ENCODE data around the gene LRMDA.

Gene LRMDA

DNA sequence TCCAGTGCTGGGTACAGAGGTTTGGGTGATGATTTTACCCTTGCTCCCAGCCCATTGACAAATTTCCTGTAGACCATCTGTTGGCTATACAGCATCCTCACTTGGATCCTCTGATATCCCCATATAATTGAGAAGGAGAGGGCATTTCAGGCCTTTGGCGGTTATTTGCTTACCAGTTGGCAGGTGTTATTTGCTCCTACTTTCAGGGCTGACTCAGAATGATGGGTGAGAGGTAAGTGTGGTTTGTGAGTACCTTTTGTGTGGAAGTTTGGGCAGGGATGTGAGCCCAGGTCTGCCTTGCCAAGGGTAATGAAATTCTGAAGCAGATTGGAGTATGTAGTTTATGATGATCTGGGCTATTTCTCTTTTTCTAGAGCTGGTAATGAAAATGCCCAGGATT lies 93.6 kb downstream of the LRMDA start:
- Histone ChIP-seq H3K9me3 (ENCODE audit: control insufficient read depth, insufficient read depth, low read depth, low read length) (no peaks in the 10 kb centered on the region), H3K4me1 (ENCODE audit: control insufficient read depth, insufficient read depth, low read length) (no peaks in the 10 kb centered on the region), H3K36me3 (ENCODE audit: control insufficient read depth in 2 of 2, insufficient read depth in 1 of 2, low read length in 2 of 2) (no peaks in the 10 kb centered on the region; a peak in 1 of 3 replicates), H3K4me3 (ENCODE audit: low read depth, low read length) (no peak overlapping the region), H3K27ac (ENCODE audit: extremely low read depth, low read depth, low read length) (no peak overlapping the region)
- ChIA-PET CTCF (no interaction called here), POLR2A (no interaction called here)
- TF ChIP-seq KLF7 (tag by site-specific recombination; IDR thresholded peaks at IDR 0.05; ENCODE audit: borderline replicate concordance) (no peak), OSR2 (tag by site-specific recombination; IDR thresholded peaks at IDR 0.05) (no peak)
- TF ChIP-seq, protein P1, sequence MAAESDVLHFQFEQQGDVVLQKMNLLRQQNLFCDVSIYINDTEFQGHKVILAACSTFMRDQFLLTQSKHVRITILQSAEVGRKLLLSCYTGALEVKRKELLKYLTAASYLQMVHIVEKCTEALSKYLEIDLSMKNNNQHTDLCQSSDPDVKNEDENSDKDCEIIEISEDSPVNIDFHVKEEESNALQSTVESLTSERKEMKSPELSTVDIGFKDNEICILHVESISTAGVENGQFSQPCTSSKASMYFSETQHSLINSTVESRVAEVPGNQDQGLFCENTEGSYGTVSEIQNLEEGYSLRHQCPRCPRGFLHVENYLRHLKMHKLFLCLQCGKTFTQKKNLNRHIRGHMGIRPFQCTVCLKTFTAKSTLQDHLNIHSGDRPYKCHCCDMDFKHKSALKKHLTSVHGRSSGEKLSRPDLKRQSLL (tag by site-specific recombination; IDR thresholded peaks at IDR 0.05), result no peak
- TF ChIP-seq, protein P2, sequence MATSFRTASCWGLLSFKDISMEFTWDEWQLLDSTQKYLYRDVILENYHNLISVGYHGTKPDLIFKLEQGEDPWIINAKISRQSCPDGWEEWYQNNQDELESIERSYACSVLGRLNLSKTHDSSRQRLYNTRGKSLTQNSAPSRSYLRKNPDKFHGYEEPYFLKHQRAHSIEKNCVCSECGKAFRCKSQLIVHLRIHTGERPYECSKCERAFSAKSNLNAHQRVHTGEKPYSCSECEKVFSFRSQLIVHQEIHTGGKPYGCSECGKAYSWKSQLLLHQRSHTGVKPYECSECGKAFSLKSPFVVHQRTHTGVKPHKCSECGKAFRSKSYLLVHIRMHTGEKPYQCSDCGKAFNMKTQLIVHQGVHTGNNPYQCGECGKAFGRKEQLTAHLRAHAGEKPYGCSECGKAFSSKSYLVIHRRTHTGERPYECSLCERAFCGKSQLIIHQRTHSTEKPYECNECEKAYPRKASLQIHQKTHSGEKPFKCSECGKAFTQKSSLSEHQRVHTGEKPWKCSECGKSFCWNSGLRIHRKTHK (tag by site-specific recombination; IDR thresholded peaks at IDR 0.05), result no peak

- CTCF ChIA-PET, result interaction anchor here (0.7 kb wide), 1 partner anchor 68 kb away, joined by 4 read pairs; no protein-coding TSS in a partner anchor
- POLR2A ChIA-PET, result no interaction called here
- H3K36me3 ChIP-seq (ENCODE audit: control insufficient read depth in 2 of 2, insufficient read depth in 1 of 2, low read length in 2 of 2), result no peaks in the 10 kb centered on the region; a peak in 1 of 3 replicates
- H3K9me3 ChIP-seq (ENCODE audit: control insufficient read depth, insufficient read depth, low read depth, low read length), result no peaks in the 10 kb centered on the region
- TF ChIP-seq ZNF433 (tag by site-specific recombination; IDR thresholded peaks at IDR 0.05; ENCODE audit: low read depth) (no peak), KLF7 (tag by site-specific recombination; IDR thresholded peaks at IDR 0.05; ENCODE audit: borderline replicate concordance) (no peak), ZNF544 (tag by site-specific recombination; IDR thresholded peaks at IDR 0.05) (no peak), ZNF302 (tag by site-specific recombination; IDR thresholded peaks at IDR 0.05; ENCODE audit: low read depth) (no peak), ZNF354C (tag by site-specific recombination; IDR thresholded peaks at IDR 0.05; ENCODE audit: borderline replicate concordance, low read depth) (no peak), ZNF223 (tag by site-specific recombination; IDR thresholded peaks at IDR 0.05) (no peak), ZNF521 (tag by site-specific recombination; IDR thresholded peaks at IDR 0.05) (no peak), ZNF184 (tag by site-specific recombination; IDR thresholded peaks at IDR 0.05) (no peak), ZNF561 (tag by site-specific recombination; IDR thresholded peaks at IDR 0.05; ENCODE audit: borderline replicate concordance) (no peak), SCRT1 (tag by site-specific recombination; IDR thresholded peaks at IDR 0.05; ENCODE audit: borderline replicate concordance) (no peak), ZNF114 (tag by site-specific recombination; IDR thresholded peaks at IDR 0.05) (no peak), KLF9 (tag by site-specific recombination; IDR thresholded peaks at IDR 0.05; ENCODE audit: low read depth) (no peak), ZNF692 (tag by site-specific recombination; IDR thresholded peaks at IDR 0.05) (no peak), WT1 (tag by site-specific recombination; IDR thresholded peaks at IDR 0.05) (no peak)
- TF ChIP-seq, protein P3, sequence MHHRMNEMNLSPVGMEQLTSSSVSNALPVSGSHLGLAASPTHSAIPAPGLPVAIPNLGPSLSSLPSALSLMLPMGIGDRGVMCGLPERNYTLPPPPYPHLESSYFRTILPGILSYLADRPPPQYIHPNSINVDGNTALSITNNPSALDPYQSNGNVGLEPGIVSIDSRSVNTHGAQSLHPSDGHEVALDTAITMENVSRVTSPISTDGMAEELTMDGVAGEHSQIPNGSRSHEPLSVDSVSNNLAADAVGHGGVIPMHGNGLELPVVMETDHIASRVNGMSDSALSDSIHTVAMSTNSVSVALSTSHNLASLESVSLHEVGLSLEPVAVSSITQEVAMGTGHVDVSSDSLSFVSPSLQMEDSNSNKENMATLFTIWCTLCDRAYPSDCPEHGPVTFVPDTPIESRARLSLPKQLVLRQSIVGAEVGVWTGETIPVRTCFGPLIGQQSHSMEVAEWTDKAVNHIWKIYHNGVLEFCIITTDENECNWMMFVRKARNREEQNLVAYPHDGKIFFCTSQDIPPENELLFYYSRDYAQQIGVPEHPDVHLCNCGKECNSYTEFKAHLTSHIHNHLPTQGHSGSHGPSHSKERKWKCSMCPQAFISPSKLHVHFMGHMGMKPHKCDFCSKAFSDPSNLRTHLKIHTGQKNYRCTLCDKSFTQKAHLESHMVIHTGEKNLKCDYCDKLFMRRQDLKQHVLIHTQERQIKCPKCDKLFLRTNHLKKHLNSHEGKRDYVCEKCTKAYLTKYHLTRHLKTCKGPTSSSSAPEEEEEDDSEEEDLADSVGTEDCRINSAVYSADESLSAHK (tag by site-specific recombination; IDR thresholded peaks at IDR 0.05), result no peak
- TF ChIP-seq, protein P2 (tag by site-specific recombination; IDR thresholded peaks at IDR 0.05), result no peak
- no peak overlapping the region for H3K27ac ChIP-seq (ENCODE audit: extremely low read depth, low read depth, low read length)
- no peak overlapping the region for H3K4me3 ChIP-seq (ENCODE audit: low read depth, low read length)
- H3K4me1 ChIP-seq (ENCODE audit: control insufficient read depth, insufficient read depth, low read length), result no peaks in the 10 kb centered on the region
These were observed 94.2 kb downstream of the LRMDA start for GRCh38 chr10:75525646-75526045.
